HG03025 (cell line): Measurements from ENCODE around the gene FAAP20.

Source experiments
- ATAC-seq: cut with Tn5 transposase; IDR thresholded peaks from one replicate; pipeline ENCODE4 v1.9.1; 2021; ENCODE audit warnings: mild to moderate bottlenecking, moderate library complexity; ENCODE audit not compliant: unreplicated experiment, low FRiP score

FAAP20 gene, protein sequence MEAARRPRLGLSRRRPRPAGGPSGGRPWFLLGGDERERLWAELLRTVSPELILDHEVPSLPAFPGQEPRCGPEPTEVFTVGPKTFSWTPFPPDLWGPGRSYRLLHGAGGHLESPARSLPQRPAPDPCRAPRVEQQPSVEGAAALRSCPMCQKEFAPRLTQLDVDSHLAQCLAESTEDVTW

DNA sequence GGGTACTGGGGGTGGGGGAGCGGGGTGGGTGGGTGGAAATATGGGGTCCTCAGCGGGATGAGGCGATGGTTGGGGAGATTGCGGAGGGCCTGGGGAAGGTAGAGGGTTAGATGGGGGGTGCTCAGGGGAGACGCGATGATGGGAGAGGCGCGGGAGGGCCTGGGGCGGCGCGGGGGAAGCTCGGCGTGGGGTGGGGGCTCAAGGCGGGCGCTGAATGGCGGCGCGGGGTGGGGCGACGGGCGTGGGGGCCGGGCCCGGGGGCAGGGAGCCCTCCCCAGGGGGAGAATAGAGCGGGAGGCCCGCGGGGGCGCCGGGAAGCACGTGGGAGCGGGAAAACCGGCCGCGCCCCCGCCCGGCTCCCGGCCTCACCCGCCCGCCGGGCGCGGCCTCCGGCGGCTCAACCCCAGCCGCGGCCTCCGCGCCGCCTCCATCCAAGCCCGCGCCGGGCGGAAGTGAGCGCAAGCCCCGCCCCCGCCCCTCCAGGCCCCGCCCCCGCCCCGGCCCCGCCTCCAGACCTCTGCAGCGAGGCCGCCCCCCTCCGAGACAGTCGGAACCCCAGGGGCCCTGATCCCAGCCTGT, at the start of gene FAAP20:
Gene FAAP20 (minus strand): TSS at position 454 of the 579 bp plus-strand sequence. CDS start 23 bp downstream, at position 431.
- peak; percentile 48 for ATAC-seq

DNA sequence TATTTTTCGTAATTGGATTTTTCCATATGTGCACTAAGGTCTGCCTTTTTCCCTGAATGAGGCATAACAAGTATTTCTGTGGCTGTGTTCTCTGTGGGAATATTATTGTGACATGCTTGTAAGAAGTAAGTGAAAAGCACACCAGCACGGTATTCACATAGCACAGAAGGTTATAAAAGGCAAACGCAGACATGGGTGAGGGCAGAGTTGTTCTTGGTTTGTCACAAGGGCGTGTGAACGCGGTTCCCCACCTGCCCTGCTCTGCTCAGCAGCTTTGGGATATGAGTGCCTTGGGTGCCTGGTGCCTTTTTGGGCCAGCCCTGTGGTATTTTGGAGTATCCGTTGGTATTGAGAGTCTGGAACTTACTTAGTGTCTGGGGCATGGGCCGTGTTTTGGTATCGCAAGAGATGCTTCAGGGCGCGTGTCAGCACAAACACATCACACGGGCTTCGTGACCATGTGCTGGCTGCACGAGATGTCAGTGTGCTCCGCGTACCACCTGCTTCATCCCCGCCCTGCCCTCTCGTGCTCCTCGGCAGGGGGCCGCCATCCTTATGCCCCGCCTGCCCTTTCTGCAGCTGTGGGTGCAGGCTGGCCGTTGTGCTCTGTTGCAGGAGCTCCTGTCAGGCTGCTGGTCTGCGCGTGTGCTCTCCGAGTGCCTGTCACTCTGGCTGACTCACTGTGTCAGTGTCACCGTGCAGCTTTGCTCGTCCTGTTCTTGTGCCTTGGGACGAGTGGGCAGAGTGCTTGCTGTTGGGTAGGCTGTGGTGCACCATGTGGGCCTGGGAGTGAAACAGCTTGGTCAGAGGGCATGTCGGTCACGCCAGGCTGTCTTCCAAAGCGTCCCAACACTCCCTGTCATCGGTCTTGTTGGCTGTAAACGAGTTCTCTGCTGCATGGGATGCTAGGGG, 48.5 kb upstream of the FAAP20 start:
- no peak for ATAC-seq

DNA sequence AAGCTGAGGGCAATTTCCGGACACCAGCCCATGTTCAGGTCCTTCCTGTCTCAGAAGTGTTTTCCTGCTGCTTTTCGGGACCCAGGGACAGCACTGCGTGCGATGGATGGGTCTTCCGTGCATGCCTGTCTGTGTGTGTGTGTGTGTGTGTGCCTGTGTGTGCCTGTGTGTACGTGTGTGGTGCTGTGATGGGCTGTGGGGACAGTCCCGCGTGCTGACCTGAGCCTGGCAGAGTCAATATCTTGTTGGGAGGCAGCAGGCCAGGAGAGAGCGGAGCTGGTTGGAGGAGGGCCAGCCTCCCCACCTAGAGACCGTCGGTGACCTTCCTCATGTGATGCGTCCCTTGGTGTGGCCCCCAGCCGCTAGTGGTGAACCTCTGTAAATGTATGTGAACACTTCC, 47.2 kb upstream of the FAAP20 start:
- ATAC-seq, result no peak

DNA sequence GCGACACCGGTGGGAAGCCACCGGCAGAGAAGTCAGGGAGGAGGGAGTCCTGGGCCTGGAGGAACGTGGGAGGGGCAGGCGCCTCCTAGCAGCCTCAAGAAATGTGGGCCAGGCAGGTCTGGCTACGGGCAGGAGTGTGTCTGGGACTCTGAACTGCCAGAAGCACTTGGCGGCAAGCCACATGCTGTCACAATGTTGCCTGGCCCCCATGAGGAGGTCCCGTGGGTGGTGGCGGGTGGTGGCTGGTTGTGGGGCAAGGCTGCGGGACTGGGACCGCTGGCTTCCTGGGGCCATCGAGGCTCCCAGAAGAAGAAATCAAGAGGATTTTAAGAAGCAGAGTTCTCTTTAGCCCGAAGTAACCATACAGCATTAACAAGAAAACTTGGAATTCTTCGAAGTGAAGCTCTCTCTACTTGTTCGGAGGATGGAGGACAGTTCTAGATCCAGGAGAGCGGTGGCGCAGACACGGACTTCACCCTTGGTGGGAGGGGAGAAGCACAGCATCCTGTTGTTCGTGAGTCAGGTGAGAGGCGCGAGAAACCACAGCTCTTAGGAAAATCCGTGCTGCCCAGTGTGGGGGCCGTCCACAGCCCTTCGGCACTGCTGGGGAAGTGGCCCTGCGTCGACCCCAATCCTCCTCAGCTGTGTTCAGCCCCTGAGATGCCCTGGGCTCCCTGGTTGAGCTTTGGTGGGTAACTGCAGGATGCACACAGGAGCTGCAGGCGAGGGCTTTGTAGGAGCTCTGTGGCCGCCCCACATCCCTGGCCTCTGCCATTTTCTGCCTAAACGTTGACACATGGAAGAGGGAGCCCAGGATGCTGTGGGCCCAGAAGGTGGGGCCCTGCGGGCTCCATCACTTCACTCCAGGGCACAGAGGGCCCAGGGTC, 45.9 kb upstream of the FAAP20 start:
- ATAC-seq, result no peak

DNA sequence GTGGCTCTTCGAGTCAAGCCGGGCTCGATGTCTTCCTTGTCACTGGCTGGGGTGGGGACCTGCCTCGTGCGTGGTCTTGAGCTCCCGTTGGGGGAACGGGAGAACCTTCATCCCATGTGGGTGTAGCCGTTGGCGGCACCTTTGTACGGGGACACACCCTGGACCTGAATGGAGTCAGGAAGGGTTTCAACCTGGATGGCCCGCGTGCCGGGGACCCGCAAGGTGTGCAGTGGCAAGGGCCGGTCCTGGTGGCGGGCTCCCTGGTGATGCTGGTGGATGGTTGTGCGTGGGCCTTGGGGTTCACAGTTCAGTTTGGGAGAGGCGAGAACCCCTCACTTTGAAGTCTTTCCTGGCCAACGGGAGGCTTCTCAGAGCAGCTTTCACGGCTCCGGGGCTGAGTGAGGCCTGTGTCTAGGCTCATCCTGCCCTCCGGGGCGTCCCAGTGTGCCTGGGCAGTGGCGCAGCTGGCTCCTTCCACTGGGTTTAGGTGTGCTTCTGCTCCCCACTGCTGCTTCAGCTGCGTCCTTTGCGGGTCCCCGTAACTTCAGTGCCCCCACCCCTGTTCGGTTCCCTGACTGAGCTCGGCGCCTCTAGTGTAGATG, 44.9 kb upstream of the FAAP20 start:
- no peak for ATAC-seq

DNA sequence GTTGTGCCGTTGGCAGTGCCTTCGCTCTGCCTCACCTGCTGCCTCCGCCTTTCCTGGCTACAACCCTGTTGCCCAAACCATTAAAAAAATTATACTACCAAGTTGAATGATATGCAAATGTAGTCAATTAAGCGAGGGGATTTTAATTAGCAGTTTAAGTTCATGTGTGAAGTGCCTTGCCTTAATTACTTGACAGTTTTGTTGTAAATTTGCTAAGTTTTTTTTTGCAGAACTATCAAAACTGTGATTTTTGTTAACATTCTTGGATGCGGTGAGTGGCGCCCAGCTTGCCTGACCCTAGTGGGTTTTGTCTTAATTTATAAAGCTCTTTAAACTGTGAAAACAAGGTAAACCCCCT, 44.4 kb upstream of the FAAP20 start:
- no peak for ATAC-seq

DNA sequence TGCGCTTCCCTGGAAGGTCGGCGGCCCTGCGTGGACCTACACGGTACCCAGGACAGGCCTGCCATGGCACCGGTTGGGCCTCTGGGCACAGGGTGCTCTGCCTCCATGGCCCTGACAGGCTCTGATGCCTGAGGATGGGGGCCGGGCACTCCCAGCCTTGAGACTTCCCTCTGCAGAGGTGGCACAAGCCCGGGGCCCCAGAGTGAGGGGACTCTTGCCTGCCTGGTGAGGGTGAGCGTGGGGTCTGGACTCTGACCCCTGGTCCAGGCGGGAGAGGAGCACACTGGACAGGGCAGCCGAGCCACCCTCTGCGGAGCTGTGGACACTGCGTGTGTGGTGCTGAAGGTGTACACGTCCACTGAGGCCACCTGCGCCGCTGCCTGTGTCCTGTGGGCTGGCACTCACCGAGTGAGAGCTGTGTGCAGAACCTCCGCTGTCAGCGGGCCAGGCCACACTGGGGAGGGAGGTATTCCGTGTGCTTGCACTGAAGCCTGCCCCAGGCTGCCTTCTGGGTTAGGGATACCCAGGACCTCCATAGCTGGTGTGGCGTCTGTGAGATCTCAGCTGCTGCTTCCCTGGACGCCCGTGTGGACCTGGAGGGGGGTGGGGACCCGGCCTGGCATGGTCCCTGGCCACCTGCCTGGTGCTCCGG, 43.9 kb upstream of the FAAP20 start:
- ATAC-seq, result no peak

DNA sequence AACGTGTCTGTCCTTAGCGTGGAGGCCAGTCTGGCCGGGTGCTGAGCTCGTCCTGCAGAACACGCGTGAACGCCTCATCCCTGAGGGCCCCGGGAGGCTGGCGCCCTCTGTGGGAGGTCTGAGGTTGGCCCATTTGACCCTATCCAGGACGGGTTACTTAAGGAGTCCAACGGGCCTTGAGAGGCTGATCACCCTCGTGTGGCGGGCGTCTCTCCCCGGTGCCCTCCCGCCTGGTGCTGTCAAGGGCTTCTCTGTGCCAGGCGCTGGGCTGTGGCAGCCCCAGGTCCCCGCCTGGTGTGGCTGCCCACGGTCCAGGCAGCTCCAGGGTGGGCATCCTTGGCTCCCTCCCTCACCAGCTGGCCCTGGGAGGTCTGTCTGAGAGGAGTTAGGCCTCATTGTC, 43.2 kb upstream of the FAAP20 start:
- ATAC-seq, result no peak

DNA sequence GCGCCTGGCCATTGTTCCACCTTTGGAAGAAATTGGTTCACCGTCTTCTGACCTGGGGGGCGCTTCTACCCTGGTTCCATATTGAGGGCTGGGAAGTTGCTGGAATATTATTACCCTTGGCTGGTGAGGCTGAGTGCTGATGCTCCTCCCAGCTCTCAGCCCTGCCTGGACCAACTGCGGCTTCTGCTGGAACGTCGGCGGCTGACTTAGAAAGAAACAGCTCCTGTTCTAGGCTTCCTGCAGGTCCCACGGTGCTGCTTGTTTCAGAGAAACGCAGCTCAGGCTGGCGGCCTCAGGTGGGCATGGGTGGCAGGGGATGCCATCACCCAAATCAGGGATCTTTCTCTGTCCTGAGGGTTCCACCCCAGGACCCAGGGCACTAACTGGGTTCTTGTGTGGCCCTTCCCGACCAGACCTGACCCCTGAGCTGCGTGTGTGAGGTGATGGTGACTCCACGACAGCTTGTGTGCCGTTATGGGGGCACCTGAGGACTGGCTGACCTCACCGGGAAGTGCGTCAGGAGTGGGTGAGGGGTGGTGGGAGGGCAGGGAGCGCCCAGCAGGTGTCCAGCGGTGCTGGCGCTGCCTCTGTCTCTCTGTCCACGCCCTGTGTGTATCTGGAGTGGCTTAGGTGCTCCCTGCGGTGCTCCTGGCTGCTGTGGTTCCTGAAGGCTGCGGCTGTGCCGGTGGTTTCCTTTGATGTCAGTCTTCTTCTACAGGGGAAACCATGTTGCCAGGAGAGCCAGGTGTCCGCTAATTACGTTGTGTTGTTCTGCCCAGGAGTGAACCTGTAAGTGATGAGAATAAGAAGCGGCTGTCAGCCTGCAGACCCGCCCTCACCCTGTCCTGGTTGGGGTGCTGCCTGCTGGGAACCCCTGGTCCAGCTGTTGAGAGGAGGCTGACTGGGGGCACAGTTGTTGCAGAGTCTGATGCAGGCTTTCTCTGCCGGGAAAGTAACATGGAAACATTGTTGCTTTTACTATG, 42.4 kb upstream of the FAAP20 start:
- ATAC-seq, result no peak

DNA sequence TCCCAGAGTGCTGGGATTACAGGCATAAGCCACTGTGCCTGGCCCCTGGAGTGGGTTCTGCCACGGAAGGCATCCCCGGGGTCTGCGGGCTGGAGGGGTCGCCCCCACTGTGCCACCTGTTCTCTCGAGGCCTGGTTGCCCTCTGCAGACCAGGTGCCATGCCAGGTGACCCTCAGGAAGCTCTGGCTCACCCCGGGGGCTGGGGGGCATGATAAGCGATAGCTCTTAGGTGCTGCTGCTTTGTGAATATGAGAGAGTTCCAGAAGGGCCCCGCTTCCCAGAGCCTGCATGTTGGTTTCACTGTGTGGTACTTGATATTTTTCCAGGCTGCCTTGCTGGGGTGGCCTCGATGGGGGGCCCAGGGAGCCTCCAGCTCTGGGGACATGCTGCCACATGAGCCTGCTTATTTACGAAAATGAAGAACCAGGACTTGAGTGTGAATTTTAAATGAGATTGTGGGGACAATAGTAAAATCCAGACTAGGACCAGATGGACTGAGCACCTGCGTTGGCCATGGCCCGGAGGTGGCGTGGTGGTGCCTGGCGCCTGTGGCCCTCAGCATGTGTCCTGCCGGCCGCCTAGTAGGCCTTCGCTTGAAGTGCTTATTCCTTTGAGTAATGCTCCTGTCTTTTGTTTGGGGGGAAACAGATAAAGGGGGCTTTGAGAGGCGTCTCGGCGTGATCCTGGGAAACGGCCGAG, 40.9 kb upstream of the FAAP20 start:
- no peak for ATAC-seq

DNA sequence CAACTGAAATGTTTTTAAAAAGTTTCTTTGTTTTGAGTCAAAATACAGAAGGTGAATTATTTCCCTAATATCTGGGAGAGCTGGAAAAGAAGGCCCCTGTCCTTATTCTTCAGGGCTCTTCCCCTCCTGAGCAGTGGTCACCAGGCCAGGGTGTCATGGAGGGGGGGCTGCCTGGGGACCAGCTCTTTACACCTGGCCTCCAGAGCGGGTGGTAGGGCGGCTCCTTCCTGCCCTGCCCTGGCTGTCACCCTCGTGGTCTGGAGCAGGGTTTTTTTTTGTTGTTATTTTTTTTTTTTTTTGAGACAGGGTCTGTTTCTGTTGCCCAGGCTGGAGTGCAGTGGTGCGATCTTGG, 40.2 kb upstream of the FAAP20 start:
- ATAC-seq, result no peak

DNA sequence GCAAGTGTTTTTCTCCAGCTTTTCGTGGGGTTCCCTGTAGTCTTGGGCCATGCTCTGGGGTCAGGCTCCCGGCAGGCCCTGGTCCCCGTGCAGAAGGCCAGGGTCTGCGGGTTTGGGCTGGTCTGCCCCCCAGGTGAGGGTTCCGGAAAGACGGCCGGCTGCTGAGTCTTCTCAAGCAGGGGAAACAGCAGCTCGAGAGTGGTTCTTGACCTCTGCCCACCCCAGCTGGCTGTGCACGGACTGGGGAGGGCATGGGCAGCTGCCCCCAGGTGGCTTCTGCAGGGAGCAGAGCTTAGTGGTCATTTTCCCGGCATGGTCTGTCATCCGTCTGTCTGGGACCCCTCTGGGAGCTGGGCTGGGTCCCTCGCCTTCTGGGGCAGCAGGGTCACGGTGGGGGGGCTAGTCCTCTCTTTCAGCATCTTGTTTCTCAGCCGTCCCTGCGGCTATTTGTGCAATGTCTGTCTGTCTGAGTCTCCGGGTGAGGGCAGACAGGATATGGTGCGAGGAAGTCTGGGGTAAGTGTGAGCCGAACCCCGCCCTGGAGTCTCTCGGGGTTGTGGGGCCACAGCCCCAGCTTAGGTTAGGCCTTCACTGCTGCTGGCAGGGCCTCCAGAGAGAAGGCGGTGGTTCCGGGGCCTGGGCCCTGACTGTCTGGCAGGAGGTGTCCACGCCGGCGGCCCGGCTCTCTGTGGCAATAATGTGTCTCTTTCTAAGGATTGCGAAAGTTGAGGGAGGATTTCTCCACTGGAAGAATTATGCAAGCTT, 39.6 kb upstream of the FAAP20 start:
- no peak for ATAC-seq

DNA sequence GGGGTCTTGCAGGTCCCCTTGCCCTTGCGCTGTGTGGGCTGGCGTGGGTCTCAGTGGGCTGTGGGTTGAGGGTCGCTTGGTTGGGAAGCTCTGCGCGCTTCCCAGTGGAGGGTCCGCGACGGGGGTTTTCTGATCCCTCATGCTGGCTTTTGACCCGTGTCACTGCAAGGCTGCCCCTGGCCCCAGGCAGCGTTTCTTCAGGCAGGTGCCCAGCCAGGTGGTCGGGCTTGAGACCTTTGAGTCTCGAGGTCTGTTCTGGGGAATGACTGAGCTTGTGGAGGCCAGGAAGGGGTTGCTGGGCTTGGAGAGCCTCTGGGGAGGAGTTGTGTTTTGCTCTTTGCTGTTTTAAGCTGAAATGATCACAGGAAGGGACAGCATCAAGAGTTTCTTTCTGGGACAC, 38.9 kb upstream of the FAAP20 start:
- ATAC-seq, result no peak

DNA sequence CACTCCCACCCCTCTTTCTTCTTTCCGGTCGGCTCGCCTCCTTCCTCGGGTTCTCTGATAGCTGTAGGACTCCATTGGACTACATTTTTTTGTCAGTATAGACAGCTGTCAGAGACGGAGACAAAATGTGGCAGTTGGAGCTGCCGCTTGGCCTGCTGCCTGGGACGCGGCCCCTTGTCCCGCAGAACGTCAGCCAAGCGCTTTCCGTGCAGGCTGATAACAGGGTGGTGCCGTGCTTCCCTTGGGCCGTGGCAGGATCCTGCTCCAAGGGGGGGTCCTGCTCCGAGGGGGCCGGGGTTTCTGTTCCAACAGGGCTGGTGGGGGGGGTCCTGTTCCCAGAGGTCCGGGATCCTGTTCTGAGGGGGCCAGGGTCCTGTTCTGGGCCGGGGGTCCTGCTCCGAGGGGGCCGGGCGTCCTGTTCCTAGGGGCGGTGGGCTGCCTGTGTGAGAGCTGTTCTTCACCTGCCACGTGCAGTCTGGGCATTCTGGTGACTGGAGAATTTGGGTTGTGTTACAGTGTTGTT, 38.4 kb upstream of the FAAP20 start:
- no peak for ATAC-seq

DNA sequence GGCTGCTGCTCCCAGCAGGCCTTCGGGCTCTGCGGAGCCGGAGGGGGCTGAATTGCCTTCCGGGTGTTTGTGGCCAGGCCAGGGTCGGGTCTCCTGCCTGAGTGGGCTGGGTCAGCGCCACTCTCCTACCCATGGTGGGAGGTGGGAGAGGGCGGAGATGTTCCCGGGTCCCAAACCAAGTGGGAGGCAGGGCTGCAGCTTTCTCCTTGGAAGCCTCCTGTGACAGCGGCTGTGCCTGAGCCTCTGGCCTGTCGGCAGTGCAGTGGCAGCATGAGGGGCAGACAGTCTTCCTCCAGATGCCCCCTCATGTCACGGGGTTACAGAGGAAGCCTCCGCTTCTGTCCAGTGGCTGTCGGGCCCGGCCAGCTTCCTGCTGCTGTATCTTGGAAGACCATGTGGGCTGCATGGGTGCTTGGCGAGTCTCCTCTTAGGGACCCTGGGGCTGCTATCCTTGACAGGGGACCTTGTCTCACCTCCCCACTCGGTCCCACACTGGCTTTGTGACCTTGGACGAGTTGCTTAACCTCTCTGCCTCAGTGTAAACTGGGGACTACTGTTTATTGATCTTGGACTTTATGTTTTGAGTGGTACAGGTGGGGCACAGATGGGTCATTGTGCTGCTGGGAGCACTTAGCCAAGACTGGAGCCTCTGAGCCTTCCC, 37.8 kb upstream of the FAAP20 start:
- ATAC-seq, result no peak

DNA sequence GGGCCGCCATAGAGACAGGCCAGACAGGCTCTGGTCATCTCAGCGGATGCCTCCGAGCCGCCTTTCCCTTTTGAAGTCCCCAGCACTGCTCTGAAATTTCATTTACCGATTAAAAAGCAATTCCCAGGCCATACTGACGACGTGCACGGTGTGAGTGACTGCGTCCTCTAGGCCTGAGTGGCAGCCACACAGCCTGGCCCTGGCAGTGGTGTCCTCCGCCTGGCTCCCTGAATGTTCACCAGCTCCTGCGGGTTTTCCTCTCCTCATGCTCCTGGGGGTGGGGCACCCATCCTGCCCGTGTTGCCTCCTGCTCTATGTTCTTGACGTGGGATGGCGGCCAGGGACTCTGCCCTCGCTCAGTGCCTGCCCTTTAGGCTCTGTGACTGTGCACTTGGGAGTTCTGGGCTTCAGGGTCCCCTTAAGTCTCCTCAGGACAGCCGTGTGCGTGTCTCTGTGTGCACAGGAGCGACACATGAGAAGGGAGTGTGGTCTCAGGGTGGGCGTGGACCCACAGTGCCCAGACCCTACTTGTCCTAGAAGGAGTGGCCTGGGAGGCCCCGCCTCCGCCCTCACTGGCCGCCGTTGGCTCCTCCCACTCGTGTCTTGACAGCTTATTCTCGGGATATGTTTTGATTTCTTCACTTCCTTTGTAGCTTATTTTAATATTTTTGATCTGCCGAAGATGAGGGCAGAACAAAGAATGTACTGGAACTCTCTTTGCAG, 37.1 kb upstream of the FAAP20 start:
- ATAC-seq, result no peak
